BE2C (cell line): ENCODE data around the gene ANKLE2. TPM values are rescaled to one million over a fixed set of nuclear protein-coding genes. Genes with fewer than 3 reads are reported as not detected.
"Not testable (repeated sequence)": the region's sequence is repeated elsewhere in the genome, so short reads cannot be mapped to it uniquely, and the experiment has no call there.

ENCODE experiments used
- DNase-seq: peaks from one replicate; pipeline ENCODE4 v3.0.0-alpha.2; 2020
- H3K27me3 ChIP-seq: fragments of 250-450 bp; sonication (Bioruptor Pico); 2 replicates; pipeline ENCODE4 v1.5.1; 2020; ENCODE audit warnings: mild to moderate bottlenecking
- H3K36me3 ChIP-seq: fragments of 250-450 bp; sonication (Bioruptor Pico); 2 replicates; pipeline ENCODE4 v1.5.1; 2020; ENCODE audit warnings: mild to moderate bottlenecking
- H3K4me1 ChIP-seq: fragments of 250-450 bp; sonication (Bioruptor Pico); 2 replicates; pipeline ENCODE4 v1.5.1; 2020
- H3K4me3 ChIP-seq: 2 replicates; pipeline ENCODE4 v1.5.1; 2011; ENCODE audit warnings: low read depth, low read length
- H3K9me3 ChIP-seq: fragments of 250-450 bp; sonication (Bioruptor Pico); 2 replicates; pipeline ENCODE4 v1.5.1; 2020
- polyA plus RNA-seq: library from polyadenylated mRNA; unstranded; fragments of >200 nt; gene quantifications from one replicate; pipeline ENCODE4 v1.2.1, GENCODE V29; 2012; ENCODE audit warnings: low read depth, missing spikeins; ENCODE audit not compliant: insufficient read length, insufficient read depth
- TF ChIP-seq, protein P1 (sequence below): IDR thresholded peaks from 2 replicates; pipeline ENCODE4 v1.5.1; 2012; ENCODE audit warnings: mild to moderate bottlenecking, low read depth, low read length

The ANKLE2 gene
- polyA plus RNA-seq, result 120 TPM

DNA sequence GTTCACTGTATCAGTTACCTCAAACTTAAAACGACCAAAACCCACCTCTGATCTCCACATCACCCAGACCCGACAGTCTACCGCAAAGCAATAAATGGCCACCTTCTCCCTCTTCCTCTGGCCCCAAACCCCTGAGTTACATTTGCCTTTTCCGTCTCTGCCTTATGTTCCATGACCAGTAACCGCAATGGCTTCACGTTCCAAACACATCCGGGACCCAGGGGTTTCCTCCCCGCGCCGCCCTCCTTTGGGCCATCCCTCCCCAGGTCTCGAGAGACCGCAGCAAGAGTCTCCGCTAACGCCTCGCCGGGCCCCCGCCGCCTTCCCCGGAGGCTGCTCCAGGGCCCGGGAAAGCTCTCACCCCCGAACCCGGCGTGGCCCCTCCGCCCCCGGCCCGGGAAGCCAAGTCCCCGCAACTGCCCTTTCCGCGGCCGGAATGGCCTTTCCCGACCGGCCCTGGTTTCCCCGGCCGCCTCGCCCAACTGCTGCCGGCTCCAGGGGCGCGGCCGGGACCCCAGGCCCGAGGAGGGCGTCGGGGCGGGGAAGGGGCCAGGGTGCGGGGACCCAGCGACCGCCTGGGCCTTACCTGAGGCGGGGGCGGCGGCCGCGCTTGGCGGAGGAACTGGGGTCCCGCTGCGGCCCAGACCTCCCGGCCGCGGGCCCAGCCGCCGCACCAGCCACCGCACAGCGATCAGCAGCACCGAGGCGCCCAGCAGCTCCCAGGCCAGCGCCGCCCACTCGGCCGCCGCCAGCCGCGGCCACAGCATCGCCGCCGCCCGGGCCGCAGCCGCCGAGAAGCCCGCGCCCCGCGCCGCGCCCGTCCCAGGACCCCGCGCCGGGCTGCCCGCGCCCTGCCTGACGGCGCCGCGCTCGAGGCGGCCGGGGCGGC lies at the start of gene ANKLE2:
Gene ANKLE2 (minus strand): TSS at position 801 of the 889 bp plus-strand sequence. CDS start 34 bp downstream, at position 767.
- TF ChIP-seq, protein P1, sequence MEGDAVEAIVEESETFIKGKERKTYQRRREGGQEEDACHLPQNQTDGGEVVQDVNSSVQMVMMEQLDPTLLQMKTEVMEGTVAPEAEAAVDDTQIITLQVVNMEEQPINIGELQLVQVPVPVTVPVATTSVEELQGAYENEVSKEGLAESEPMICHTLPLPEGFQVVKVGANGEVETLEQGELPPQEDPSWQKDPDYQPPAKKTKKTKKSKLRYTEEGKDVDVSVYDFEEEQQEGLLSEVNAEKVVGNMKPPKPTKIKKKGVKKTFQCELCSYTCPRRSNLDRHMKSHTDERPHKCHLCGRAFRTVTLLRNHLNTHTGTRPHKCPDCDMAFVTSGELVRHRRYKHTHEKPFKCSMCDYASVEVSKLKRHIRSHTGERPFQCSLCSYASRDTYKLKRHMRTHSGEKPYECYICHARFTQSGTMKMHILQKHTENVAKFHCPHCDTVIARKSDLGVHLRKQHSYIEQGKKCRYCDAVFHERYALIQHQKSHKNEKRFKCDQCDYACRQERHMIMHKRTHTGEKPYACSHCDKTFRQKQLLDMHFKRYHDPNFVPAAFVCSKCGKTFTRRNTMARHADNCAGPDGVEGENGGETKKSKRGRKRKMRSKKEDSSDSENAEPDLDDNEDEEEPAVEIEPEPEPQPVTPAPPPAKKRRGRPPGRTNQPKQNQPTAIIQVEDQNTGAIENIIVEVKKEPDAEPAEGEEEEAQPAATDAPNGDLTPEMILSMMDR, result no peak
- H3K4me1 ChIP-seq, result peaks cover 2% of the 10 kb centered on the region; the same call in 1 of the 2 replicates

DNA sequence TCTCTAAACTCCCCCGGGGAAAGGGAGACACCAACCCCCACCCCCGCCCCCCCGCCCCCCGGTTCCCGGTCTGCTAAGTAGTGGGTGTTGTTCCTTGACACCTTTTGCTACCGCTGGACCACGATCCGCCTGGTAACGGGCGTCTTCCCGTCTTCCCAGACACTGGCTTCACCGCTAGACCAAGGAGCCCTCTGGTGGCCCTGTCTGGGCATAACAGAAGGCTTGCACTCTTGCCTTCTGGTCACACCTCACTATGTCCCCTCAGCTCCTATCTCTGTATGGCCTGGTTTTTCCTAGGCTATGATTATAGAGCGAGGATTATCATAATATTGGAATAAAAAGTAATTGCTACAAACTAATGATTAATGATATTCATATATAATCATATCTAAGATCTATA lies 47.8 kb upstream of the ANKLE2 start:
- peaks cover 57% of the 10 kb centered on the region for H3K36me3 ChIP-seq
- H3K27me3 ChIP-seq, H3K4me3 ChIP-seq, H3K9me3 ChIP-seq, H3K4me1 ChIP-seq: not testable (repeated sequence)
- DNase-seq, result peak; percentile 65
- TF ChIP-seq, protein P1, result peak; percentile 46

More for the DNA sequence above, at the start of gene ANKLE2:
- peak; percentile 62 for DNase-seq
- peaks cover 24% of the 10 kb centered on the region for H3K36me3 ChIP-seq
- H3K9me3 ChIP-seq, result no peaks in the 10 kb centered on the region
- H3K4me3 ChIP-seq, result peak within 1 kb of the TSS; percentile 92
- no peaks in the 10 kb centered on the region for H3K27me3 ChIP-seq

DNA sequence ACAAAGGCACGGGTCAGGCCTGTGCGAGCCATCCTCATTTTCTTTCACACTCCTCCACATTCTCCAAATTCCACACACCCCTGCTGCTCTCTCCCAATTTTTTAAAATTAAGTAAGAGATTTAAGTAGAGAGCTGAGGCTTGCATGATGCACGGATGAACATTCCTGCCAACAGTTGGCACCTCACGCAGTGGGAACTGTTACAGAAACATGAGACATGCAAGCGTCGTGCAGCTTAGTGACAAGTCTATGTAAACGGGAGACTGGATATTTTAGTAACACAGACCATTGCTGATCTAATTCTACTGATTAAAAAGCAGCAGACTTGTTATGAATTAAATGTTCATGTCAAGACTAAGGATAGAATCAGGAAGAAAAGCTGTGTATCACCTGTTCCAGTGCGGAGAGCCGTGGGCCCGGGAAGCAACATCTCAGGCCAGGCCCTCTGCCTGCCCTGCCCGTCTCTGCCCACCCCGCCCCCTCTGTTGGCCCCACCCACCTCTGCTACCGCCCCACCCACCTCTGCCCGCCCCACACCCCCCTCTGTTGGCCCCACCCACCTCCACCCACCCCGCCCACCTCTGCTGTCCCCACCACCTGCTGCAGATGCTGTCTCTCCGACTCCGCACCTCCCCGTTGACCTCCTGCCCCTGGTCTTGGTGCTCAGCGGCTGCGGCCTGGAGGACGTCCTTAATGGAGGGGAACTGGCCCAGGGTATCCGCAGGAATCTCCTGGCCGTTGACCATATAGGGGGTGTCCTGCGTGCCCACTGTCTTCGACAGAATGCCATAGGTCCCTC lies 45.9 kb upstream of the ANKLE2 start:
- no peaks in the 10 kb centered on the region for H3K27me3 ChIP-seq
- no peak for DNase-seq
- TF ChIP-seq, protein P1, result no peak
- H3K4me3 ChIP-seq, result no peak overlapping the region
- H3K4me1 ChIP-seq, result no peaks in the 10 kb centered on the region
- H3K36me3 ChIP-seq, result peaks cover 56% of the 10 kb centered on the region
- H3K9me3 ChIP-seq, result no peaks in the 10 kb centered on the region

DNA sequence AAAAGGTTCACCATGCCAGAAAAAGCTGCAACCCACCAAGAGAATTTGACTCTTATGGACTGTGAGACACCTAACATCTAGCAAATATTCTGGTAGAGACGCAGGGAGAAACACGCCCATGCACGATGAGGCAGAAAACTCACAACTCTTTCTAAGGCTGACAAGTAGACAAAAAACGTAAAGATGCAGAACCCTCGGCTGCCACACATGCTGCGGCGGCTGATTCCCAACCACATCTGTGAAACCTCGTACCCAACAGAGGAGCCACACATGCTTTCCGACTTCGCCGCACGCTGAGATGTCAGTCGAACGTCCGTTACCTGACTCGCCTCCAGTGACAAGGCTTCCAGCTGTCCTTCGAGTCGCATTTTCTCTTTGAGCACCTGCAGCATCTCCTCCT lies 45.2 kb upstream of the ANKLE2 start:
- Histone ChIP-seq H3K4me1 (no peaks in the 10 kb centered on the region), H3K9me3 (no peaks in the 10 kb centered on the region), H3K4me3 (no peak overlapping the region), H3K27me3 (no peaks in the 10 kb centered on the region), H3K36me3 (peaks cover 54% of the 10 kb centered on the region)
- no peak for DNase-seq
- TF ChIP-seq, protein P1, result no peak

DNA sequence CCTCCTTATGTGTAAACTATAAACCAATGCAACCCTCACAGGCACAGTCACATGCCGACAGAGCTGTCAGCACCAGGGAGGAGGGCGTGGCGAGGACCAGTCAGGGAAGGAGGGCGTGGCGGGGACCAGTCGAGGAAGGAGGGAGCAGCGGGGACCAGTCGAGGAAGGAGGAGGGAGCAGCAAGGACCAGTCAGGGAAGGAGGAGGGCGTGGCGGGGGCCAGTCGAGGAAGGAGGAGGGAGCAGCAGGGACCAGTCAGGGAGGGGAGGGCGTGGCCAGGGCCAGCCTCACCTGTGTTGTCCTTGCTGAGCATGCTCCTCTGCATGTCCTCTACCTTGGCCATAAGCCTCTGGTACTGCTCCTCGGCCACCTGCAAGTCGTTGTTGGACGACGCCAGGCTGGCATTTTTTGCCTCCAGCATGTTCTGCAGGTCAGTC lies 42.8 kb upstream of the ANKLE2 start:
- Histone ChIP-seq H3K36me3 (peaks cover 73% of the 10 kb centered on the region), H3K27me3 (no peaks in the 10 kb centered on the region), H3K4me3 (no peak overlapping the region), H3K9me3 (no peaks in the 10 kb centered on the region), H3K4me1 (no peaks in the 10 kb centered on the region)
- DNase-seq, result no peak
- TF ChIP-seq, protein P1, result no peak
